ENCODE measurements around the gene ZC3HAV1L. TPM values are rescaled to one million over a fixed set of nuclear protein-coding genes. Genes with fewer than 3 reads are reported as not detected.

Gene ZC3HAV1L
- total RNA-seq, 4 donors from 2014 or later: 8.5 to 14.1 (median 11.9) TPM

DNA sequence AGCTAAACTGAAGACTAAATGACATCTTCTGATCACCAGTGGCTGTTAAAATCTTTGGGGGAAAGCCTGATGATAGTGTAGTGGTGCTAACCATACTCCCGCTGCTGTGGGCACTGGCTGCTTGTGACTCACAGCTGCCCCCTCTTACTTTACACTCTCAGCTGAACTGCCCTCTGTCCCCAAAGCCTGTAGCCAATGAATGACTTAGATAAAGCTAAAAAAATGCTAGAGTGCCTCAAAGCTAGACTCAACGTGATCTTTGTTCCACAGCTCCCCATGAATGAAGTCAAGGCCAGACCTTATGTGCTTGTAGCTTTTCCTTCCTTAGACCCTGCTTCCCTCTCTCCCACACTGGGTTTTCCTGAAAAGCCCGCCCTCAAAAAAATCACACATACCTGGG is 6.5 kb downstream of the ZC3HAV1L start:
- TF ChIP-seq, protein P1, sequence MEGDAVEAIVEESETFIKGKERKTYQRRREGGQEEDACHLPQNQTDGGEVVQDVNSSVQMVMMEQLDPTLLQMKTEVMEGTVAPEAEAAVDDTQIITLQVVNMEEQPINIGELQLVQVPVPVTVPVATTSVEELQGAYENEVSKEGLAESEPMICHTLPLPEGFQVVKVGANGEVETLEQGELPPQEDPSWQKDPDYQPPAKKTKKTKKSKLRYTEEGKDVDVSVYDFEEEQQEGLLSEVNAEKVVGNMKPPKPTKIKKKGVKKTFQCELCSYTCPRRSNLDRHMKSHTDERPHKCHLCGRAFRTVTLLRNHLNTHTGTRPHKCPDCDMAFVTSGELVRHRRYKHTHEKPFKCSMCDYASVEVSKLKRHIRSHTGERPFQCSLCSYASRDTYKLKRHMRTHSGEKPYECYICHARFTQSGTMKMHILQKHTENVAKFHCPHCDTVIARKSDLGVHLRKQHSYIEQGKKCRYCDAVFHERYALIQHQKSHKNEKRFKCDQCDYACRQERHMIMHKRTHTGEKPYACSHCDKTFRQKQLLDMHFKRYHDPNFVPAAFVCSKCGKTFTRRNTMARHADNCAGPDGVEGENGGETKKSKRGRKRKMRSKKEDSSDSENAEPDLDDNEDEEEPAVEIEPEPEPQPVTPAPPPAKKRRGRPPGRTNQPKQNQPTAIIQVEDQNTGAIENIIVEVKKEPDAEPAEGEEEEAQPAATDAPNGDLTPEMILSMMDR (IDR thresholded peaks at IDR 0.05; ENCODE audit: low read depth): no peak

DNA sequence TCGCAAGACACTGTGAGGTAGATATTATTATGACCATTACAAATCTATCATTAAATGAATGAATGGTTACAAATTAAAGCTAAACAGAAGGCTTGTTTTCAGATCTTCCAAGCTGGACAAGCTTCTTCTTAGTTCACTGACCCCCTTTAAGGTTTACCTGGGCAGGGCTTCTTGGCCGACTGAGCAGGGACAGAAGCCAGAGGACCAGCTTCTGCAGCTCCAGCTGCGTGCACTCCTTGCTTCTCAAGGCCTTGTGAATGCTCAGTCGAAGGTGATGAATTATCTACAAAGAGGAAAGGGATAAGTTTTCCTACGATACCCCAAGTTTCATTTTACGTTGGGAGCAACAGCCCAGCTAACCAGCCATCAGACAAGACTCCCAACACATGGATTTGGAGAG is 9.3 kb downstream of the ZC3HAV1L start:
- TF ChIP-seq, protein P1 (IDR thresholded peaks at IDR 0.05; ENCODE audit: low read depth): no peak

DNA sequence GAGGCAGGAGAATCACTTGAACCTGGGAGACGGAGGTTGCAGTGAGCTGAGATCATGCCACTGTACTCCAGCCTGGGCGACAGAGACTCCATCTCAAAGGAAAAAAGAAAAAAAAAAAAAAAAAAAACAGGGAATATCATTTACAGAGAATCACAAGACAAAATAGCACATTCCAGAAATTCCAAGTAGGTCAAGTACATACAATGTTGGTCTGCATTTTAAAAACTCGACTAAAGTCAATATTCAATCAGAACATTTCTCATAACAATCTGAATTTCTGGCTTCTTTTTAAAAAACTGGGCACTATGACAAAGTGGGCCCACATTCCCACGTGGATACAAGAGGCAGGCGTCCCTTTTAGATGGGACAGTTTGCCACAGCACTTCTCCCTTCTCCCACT is 12.8 kb downstream of the ZC3HAV1L start:
- TF ChIP-seq, protein P1 (IDR thresholded peaks at IDR 0.05; ENCODE audit: low read depth): no peak

DNA sequence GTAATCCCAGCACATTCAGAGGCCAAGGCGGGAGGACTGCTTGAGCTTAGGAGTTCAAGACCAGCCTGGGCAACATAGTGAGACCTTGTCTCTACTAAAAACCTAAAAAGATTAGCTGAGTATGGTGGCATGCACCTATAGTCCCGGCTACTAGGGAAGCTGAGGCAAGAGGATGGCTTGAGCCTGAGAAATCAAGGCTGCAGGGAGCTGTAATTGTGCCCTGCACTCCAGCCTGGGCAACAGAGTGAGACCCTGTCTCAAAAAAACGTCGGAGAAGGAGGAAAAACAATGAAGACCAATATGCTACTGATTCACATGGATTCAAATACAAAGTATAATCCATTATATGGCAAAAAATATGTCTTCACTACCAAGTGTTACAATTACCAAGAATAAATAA is 13.6 kb downstream of the ZC3HAV1L start:
- TF ChIP-seq, protein P1 (IDR thresholded peaks at IDR 0.05; ENCODE audit: low read depth): no peak

DNA sequence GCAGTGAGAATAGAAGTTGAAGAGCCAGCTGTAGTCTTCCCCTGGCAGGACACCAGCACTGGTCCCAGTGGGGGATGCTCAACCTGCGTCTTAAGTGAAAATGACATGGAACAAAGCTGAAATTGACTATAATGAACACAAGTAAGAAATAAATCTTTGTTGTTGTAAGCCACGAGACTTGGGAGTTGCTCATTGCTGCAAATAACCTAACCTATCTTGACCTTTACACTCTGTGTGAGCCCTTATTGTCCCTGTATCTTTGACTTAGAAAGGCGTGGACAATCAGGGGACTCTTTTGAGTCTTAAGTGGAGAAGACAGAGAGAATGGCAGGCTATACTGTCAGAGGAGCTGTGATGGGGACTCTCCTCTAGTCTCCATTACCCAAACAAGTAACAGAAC is 16.9 kb downstream of the ZC3HAV1L start:
- TF ChIP-seq, protein P1 (IDR thresholded peaks at IDR 0.05; ENCODE audit: low read depth): no peak

DNA sequence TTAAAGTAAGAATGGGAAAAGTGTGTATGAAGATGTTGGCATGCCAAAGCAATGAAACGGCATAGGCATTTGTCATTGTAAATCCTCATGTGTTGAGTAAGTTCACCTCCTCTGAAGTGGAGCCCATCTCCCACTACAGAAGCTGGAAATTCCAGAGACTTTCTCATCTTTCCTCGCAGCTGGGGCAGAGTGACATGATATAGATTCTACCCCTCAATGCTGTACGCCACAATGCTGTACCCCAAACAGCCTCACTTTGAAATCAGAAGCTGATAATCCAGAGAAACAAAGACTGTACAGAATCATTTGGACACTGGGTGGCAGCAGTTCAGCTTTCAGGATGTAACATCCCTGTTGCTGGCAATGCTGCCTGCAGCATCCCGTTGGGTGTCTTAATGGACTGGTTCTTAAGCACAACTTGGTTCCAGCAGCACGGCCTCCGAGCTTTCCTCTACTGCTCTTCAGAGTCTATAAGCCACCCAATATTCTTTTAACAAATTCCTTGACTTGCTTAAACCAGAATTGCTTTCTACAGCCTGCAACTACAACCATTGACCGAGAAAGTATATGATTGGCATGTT is 18.8 kb downstream of the ZC3HAV1L start:
- TF ChIP-seq, protein P1 (IDR thresholded peaks at IDR 0.05; ENCODE audit: low read depth): no peak

DNA sequence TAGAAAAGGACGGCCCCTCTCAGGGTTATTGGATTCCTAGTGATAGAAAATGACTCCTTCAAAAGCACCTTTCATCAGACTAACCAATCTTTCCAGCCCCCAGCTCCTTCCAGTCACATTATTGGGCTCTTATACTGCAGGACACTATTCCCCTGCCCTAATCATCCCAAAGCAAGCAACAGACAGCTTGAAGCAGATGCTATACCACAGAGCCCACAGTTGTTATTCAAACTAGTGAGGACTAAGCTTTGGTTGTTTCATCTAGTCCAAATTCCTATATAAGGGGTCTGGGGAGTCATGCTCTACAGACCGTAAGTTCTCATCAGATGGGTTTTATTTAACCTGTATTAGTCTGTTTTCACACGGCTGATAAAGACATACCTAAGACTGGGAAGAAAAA is 24.5 kb downstream of the ZC3HAV1L start:
- TF ChIP-seq, protein P1 (IDR thresholded peaks at IDR 0.05; ENCODE audit: low read depth): no peak
